Nephron (organoid): Measurements from ENCODE around the gene PARVB.

Experiments used
- H3K27ac Mint-ChIP-seq, 3 experiments: 2 replicates each; pipeline ENCODE4 v1.8.0; 2020; ENCODE audit warnings: mixed read lengths in 3 of 3, mild to moderate bottlenecking in 2 of 3, moderate library complexity in 1 of 3
- H3K27me3 Mint-ChIP-seq: 2 replicates; pipeline ENCODE4 v1.8.0; 2021; ENCODE audit warnings: low read depth, mild to moderate bottlenecking, moderate library complexity, mixed read lengths
- H3K36me3 Mint-ChIP-seq: 2 replicates; pipeline ENCODE4 v1.8.0; 2020; ENCODE audit warnings: low read depth, mixed read lengths
- H3K4me1 Mint-ChIP-seq: 2 replicates; pipeline ENCODE4 v1.8.0; 2020; ENCODE audit warnings: mixed read lengths
- H3K4me3 Mint-ChIP-seq, 3 experiments: 2 replicates each; pipeline ENCODE4 v1.8.0; 2020; ENCODE audit warnings: mild to moderate bottlenecking in 3 of 3, mixed read lengths in 3 of 3, moderate library complexity in 2 of 3
- H3K9me3 Mint-ChIP-seq: 2 replicates; pipeline ENCODE4 v1.8.0; 2020; ENCODE audit warnings: mixed read lengths
- TF ChIP-seq, protein P1 (sequence below), 3 experiments: fragments of 200-600 bp; sonication (generic); IDR thresholded peaks; one replicate each; pipeline ENCODE4 v1.5.0; 2021; ENCODE audit warnings: antibody characterized with exemption in 3 of 3; ENCODE audit not compliant: unreplicated experiment in 3 of 3

The PARVB gene

DNA sequence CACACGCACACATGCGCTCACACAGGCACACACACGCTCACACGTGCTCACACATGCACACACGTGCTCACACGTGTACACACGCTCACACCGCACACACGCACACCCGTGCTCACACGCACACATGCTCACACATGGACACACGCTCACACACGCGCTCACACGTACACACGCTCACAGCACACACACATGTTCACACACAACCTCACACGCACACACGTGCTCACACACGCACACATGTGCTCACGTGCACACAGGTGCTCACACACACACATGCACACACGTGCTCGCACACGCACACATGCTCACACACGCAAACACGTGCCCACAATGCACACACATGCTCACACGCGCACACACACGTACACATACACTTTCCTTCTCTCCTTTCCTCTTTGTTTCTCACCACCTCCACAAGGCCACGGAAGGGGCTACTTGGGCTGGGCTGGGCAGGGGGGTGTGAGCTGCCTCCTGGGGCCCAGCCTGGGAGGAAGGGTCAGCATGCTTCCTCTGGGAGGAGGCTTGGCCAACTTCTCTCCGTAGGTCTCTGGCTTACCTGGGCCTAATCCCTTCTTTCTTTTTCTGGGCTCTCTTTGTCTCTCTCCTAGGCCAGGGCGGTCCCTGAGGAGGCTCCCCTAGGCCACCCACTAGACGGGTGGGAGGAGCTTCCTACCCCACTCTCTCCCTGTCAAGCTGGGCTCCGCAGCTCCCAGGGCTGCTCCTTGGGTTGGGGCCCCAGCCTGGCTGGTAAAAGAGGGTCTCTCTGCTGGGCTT lies 122.2 kb downstream of the PARVB start:
- H3K27me3 Mint-ChIP-seq: peaks cover 7% of the 10 kb centered on the region
- H3K36me3 Mint-ChIP-seq: no peaks in the 10 kb centered on the region
- TF ChIP-seq, protein P1, sequence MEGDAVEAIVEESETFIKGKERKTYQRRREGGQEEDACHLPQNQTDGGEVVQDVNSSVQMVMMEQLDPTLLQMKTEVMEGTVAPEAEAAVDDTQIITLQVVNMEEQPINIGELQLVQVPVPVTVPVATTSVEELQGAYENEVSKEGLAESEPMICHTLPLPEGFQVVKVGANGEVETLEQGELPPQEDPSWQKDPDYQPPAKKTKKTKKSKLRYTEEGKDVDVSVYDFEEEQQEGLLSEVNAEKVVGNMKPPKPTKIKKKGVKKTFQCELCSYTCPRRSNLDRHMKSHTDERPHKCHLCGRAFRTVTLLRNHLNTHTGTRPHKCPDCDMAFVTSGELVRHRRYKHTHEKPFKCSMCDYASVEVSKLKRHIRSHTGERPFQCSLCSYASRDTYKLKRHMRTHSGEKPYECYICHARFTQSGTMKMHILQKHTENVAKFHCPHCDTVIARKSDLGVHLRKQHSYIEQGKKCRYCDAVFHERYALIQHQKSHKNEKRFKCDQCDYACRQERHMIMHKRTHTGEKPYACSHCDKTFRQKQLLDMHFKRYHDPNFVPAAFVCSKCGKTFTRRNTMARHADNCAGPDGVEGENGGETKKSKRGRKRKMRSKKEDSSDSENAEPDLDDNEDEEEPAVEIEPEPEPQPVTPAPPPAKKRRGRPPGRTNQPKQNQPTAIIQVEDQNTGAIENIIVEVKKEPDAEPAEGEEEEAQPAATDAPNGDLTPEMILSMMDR (IDR thresholded peaks at IDR 0.05; ENCODE audit: unreplicated experiment in 3 of 3): no peak
- H3K4me3 Mint-ChIP-seq: no peak overlapping the region
- H3K9me3 Mint-ChIP-seq: no peaks in the 10 kb centered on the region
- peaks cover 37% of the 10 kb centered on the region for H3K4me1 Mint-ChIP-seq
- H3K27ac Mint-ChIP-seq: peak overlapping the region; percentile 28 to 46 (median 38)

DNA sequence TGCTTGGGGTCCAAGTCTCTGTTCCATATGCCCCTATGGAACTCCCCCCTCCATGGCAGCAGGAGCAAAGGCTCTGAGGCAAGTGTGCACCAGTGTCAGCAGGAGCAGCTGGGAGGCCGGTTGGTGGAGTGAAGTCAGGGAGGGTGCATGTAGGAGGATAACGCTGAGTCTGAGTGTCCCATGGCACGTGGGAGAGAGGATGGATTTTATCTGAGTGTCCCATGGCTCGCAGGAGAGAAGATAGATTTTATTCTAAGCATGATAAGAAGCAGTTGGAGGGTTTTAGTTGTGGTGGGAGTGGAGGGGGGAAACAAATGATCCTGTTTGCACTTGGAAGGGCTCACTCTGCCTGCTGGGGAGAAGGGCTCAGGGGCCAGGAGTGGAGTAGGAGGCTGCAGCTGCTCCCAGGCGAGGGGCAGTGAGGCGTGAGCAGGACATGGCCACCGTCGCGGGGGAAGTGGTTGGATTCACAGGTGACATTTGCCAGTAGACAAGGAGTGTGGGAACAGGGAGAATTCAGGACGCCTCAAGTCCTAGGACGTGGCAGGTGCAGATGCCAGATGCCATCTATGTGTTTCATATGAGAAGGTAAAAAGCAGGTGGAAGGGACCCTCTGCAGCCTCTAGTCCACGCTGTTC lies 123.0 kb downstream of the PARVB start:
- Mint-ChIP-seq H3K9me3 (no peaks in the 10 kb centered on the region), H3K27ac (peak overlapping the region in 1 of 3 experiments; percentile 14), H3K36me3 (no peaks in the 10 kb centered on the region), H3K27me3 (peaks cover 7% of the 10 kb centered on the region), H3K4me1 (peaks cover 37% of the 10 kb centered on the region), H3K4me3 (no peak overlapping the region)
- TF ChIP-seq, protein P1 (IDR thresholded peaks at IDR 0.05; ENCODE audit: unreplicated experiment in 3 of 3): no peak

DNA sequence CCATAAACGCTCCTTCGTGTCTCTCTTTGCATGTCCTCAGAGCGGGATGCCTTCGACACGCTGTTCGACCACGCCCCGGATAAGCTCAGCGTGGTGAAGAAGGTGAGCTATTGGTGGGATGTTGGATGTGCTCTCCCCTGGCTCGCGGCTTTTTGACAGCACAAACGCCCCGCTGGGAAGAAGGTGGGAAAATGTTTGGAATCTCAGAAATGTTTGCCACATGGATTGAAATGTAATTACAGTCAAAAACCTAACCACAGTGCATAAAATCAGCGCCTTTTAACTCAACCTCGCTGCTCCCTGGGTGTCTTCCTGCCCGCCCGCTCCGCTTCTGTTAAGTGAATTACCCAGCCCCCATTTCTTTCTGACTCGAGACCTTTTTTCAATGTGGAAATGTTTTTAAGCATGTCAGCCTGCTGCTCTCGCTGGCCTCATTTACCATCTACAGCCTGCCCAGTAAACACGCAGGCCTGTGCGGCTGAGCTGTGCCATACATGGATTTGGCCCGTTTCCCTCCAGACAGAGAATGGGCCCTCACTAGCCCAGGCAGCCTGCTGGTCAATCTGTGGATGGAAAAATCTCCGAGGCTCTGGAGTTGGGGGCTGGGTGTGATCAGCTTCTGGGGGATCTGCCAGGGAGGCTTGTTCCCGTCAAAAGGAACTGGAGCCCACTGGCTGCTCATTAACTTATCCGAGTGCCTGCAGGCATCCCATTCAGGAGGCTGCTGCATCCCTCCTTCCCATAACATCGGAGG lies 123.9 kb downstream of the PARVB start:
- H3K36me3 Mint-ChIP-seq: no peaks in the 10 kb centered on the region
- TF ChIP-seq, protein P1 (IDR thresholded peaks at IDR 0.05; ENCODE audit: unreplicated experiment in 3 of 3): peak in 1 of 3 experiments; percentile 10
- peaks cover 7% of the 10 kb centered on the region for H3K27me3 Mint-ChIP-seq
- no peaks in the 10 kb centered on the region for H3K9me3 Mint-ChIP-seq
- peak overlapping the region in 2 of 3 experiments; percentile 36 to 37 for H3K4me3 Mint-ChIP-seq
- H3K4me1 Mint-ChIP-seq: peaks cover 37% of the 10 kb centered on the region
- peak overlapping the region; percentile 14 to 45 (median 31) for H3K27ac Mint-ChIP-seq

DNA sequence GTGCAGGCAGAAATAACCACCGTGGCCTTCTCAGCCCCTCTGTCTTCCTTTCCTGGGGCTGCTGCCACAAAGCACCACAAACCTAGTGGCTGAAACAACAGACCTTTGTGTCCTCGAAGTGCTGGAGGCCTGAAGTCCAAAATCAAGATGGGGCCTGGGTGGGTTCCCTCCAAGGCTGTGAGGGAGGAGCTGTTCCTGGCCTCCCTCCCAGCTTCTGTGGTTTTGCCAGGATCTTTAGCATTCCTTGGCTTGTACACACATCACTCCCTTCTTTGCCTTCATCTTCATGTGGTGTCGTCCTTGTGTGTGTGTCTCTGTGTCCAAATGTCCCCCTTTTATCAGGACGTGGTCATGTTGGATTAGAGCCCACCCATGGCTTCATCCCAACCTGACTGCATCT lies 127.6 kb downstream of the PARVB start:
- H3K27me3 Mint-ChIP-seq: peaks cover 4% of the 10 kb centered on the region
- TF ChIP-seq, protein P1 (IDR thresholded peaks at IDR 0.05; ENCODE audit: unreplicated experiment in 3 of 3): no peak
- H3K4me1 Mint-ChIP-seq: peaks cover 21% of the 10 kb centered on the region
- H3K4me3 Mint-ChIP-seq: no peak overlapping the region
- H3K36me3 Mint-ChIP-seq: no peaks in the 10 kb centered on the region
- H3K27ac Mint-ChIP-seq: no peak overlapping the region
- H3K9me3 Mint-ChIP-seq: no peaks in the 10 kb centered on the region

DNA sequence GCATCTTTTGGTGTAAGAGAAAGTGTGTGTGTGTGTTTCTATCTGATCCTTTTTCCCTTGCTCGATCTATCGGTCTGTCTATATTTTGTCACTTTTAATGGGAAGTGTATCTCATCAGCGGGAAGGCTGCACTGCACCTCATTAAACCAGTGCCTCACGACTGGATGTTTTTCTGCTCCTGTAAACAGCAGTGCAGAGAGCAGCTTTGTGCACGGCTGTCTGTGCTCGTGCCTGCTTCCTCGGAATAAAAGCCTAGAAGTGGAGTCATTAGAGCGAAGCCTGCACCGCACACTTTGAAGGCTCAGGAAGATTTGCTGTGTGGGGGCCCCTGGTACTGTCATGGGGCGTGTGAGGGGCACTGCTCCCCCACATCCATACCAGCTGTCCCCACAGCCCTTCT lies 129.6 kb downstream of the PARVB start:
- TF ChIP-seq, protein P1 (IDR thresholded peaks at IDR 0.05; ENCODE audit: unreplicated experiment in 3 of 3): no peak
- Mint-ChIP-seq H3K36me3 (no peaks in the 10 kb centered on the region), H3K27me3 (peaks cover 3% of the 10 kb centered on the region), H3K4me1 (peaks cover 8% of the 10 kb centered on the region), H3K9me3 (no peaks in the 10 kb centered on the region), H3K27ac (no peak overlapping the region), H3K4me3 (no peak overlapping the region)
